Activated CD8-positive, alpha-beta memory T cell treated with anti-CD3 and anti-CD28 coated beads for 1 hour (primary cell): Measurements from ENCODE around the gene TDRD9.
"Not testable (repeated sequence)": the region's sequence is repeated elsewhere in the genome, so short reads cannot be mapped to it uniquely, and the experiment has no call there.

ENCODE experiments used
- DNase-seq, 2 donors: peaks; one replicate each; pipeline ENCODE4 v3.0.0-alpha.2; 2020; ENCODE audit warnings: low read depth in 1 of 2; ENCODE audit errors: extremely low read depth in 1 of 2

TDRD9 gene

GRCh38 chr14:103920981-103921854, 7.0 kb upstream of the TDRD9 start:
- DNase-seq: peak; percentile 75 to 93

GRCh38 chr14:103921855-103922200, 6.4 kb upstream of the TDRD9 start:
- not testable (repeated sequence) for DNase-seq

GRCh38 chr14:103923863-103924262, 4.4 kb upstream of the TDRD9 start:
- DNase-seq: no peak

GRCh38 chr14:103925316-103925715, 2.9 kb upstream of the TDRD9 start:
- no peak for DNase-seq

GRCh38 chr14:103927566-103927965, 690 bp upstream of the TDRD9 start:
- no peak for DNase-seq

GRCh38 chr14:103930051-103930604, 1.9 kb downstream of the TDRD9 start:
- no peak for DNase-seq

GRCh38 chr14:103931422-103931821, 3.2 kb downstream of the TDRD9 start:
- no peak for DNase-seq

GRCh38 chr14:103932791-103933490, 4.7 kb downstream of the TDRD9 start:
- DNase-seq: no peak

GRCh38 chr14:103935102-103935501, 6.8 kb downstream of the TDRD9 start:
- DNase-seq: no peak

GRCh38 chr14:103941462-103941861, 13.2 kb downstream of the TDRD9 start:
- no peak for DNase-seq

- no peak for DNase-seq
These were observed 13.9 kb downstream of the TDRD9 start, which contains the start of gene RD3L for GRCh38 chr14:103941973-103942736. TSS of gene RD3L (minus strand) at chr14:103942529. CDS start at chr14:103941695, 834 bp downstream.

- DNase-seq: no peak
These were observed 15.4 kb downstream of the TDRD9 start for GRCh38 chr14:103943673-103944072.

GRCh38 chr14:103946975-103947374, 18.7 kb downstream of the TDRD9 start:
- no peak for DNase-seq

GRCh38 chr14:103948442-103948841, 20.2 kb downstream of the TDRD9 start:
- DNase-seq: no peak

GRCh38 chr14:103949131-103949790, 21.0 kb downstream of the TDRD9 start:
- no peak for DNase-seq

- no peak for DNase-seq
These were observed 32.3 kb downstream of the TDRD9 start for GRCh38 chr14:103960457-103961055.

- DNase-seq: no peak
These were observed 33.8 kb downstream of the TDRD9 start for GRCh38 chr14:103961928-103962578.

GRCh38 chr14:103966631-103967030, 38.4 kb downstream of the TDRD9 start:
- no peak for DNase-seq

GRCh38 chr14:103969961-103970360, 41.7 kb downstream of the TDRD9 start:
- no peak for DNase-seq

- no peak for DNase-seq
These were observed 45.1 kb downstream of the TDRD9 start for GRCh38 chr14:103973354-103973753.
